OCI-LY1 (cell line): ENCODE data around the gene ARHGEF40.

ENCODE experiments used
- H2AFZ ChIP-seq: fragments of 200-600 bp; sonication (generic), shearing (Covaris generic); 2 replicates; pipeline ENCODE4 v1.6.0; 2014; ENCODE audit warnings: antibody characterized with exemption, mild to moderate bottlenecking, low read length
- H3F3A ChIP-seq: fragments of 200-600 bp; sonication (generic), shearing (Covaris generic); 2 replicates; pipeline ENCODE4 v1.6.0; 2014; ENCODE audit warnings: mild to moderate bottlenecking, antibody characterized with exemption, low read length, moderate library complexity; ENCODE audit not compliant: insufficient read depth
- H3K27ac ChIP-seq: fragments of 200-600 bp; sonication (generic); 2 replicates; pipeline ENCODE4 v1.5.1; 2014; ENCODE audit warnings: low read length, mixed run types, mild to moderate bottlenecking, low read depth; ENCODE audit not compliant: poor library complexity, severe bottlenecking
- H3K27me3 ChIP-seq: fragments of 200-600 bp; sonication (generic); 2 replicates; pipeline ENCODE4 v1.6.0; 2014; ENCODE audit warnings: antibody characterized with exemption, mild to moderate bottlenecking, low read length, moderate library complexity; ENCODE audit not compliant: insufficient read depth
- H3K36me3 ChIP-seq: fragments of 200-600 bp; sonication (generic); 2 replicates; pipeline ENCODE4 v1.6.1; 2014; ENCODE audit warnings: mild to moderate bottlenecking, antibody characterized with exemption, low read length, moderate library complexity, mixed read lengths; ENCODE audit not compliant: insufficient read depth
- H3K4me1 ChIP-seq: fragments of 200-600 bp; sonication (generic); 2 replicates; pipeline ENCODE4 v1.5.1; 2014; ENCODE audit warnings: mild to moderate bottlenecking, low read length, moderate library complexity; ENCODE audit not compliant: insufficient read depth, severe bottlenecking
- H3K4me2 ChIP-seq: fragments of 200-600 bp; sonication (generic), shearing (Covaris generic); 2 replicates; pipeline ENCODE4 v1.6.1; 2014; ENCODE audit warnings: low read length
- H3K4me3 ChIP-seq: fragments of 200-600 bp; sonication (generic); 2 replicates; pipeline ENCODE4 v1.5.1; 2014; ENCODE audit warnings: low read length, low read depth, mild to moderate bottlenecking, mixed read lengths; ENCODE audit not compliant: poor library complexity, severe bottlenecking
- H3K79me2 ChIP-seq: fragments of 200-600 bp; shearing (Covaris generic); 2 replicates; pipeline ENCODE4 v1.6.1; 2016; ENCODE audit warnings: mixed run types, low read length, mixed read lengths; ENCODE audit not compliant: insufficient read depth
- H3K9ac ChIP-seq: fragments of 200-600 bp; sonication (generic), shearing (Covaris generic); 2 replicates; pipeline ENCODE4 v1.6.1; 2014; ENCODE audit warnings: mild to moderate bottlenecking, low read length, mixed read lengths
- H3K9me2 ChIP-seq: fragments of 200-600 bp; sonication (generic), shearing (Covaris generic); 2 replicates; pipeline ENCODE4 v1.6.1; 2014; ENCODE audit warnings: low read depth, mild to moderate bottlenecking, low read length, mixed read lengths
- H3K9me3 ChIP-seq: fragments of 200-600 bp; shearing (Covaris generic); 2 replicates; pipeline ENCODE4 v1.6.1; 2014; ENCODE audit warnings: low read length, mixed read lengths
- H4K20me1 ChIP-seq: fragments of 200-600 bp; sonication (generic), shearing (Covaris generic); 2 replicates; pipeline ENCODE4 v1.6.0; 2016; ENCODE audit warnings: mild to moderate bottlenecking, low read length; ENCODE audit not compliant: insufficient read depth
- CTCF ChIP-seq: fragments of 200-600 bp; sonication (generic), shearing (Covaris generic); IDR thresholded peaks from 2 replicates; pipeline ENCODE4 v1.5.1; 2017; ENCODE audit warnings: mild to moderate bottlenecking, antibody characterized with exemption, low read length, moderate library complexity, mixed read lengths
- EZH2 ChIP-seq: fragments of 200-600 bp; sonication (generic), shearing (Covaris generic); IDR thresholded peaks from 2 replicates; pipeline ENCODE4 v1.8.0; 2017; ENCODE audit warnings: borderline replicate concordance, mixed run types, mild to moderate bottlenecking, antibody characterized with exemption, low read length, moderate library complexity, mixed read lengths

The ARHGEF40 gene

GRCh38 chr14:21090194-21090939, 20.3 kb downstream of the ARHGEF40 start:
- no peak overlapping the region for H2AFZ ChIP-seq
- H3F3A ChIP-seq = no peaks in the 10 kb centered on the region
- no peak overlapping the region for H3K9ac ChIP-seq
- H3K9me2 ChIP-seq = no peaks in the 10 kb centered on the region
- H3K27me3 ChIP-seq = no peaks in the 10 kb centered on the region
- TF ChIP-seq EZH2 (no peak), CTCF (peak; percentile 53)
- peaks cover 4% of the 10 kb centered on the region for H3K4me1 ChIP-seq
- no peak overlapping the region for H3K4me3 ChIP-seq
- no peak overlapping the region for H3K4me2 ChIP-seq
- H3K79me2 ChIP-seq = no peaks in the 10 kb centered on the region
- H4K20me1 ChIP-seq = no peaks in the 10 kb centered on the region
- no peaks in the 10 kb centered on the region for H3K9me3 ChIP-seq
- H3K36me3 ChIP-seq = no peaks in the 10 kb centered on the region
- H3K27ac ChIP-seq = no peak overlapping the region

- no peak overlapping the region for H3K9ac ChIP-seq
- no peaks in the 10 kb centered on the region for H3K9me3 ChIP-seq
- H3K79me2 ChIP-seq = no peaks in the 10 kb centered on the region
- H3K27ac ChIP-seq = no peak overlapping the region
- H3K4me1 ChIP-seq = peaks cover 4% of the 10 kb centered on the region
- no peak overlapping the region for H3K4me2 ChIP-seq
- H3K36me3 ChIP-seq = no peaks in the 10 kb centered on the region
- no peak overlapping the region for H2AFZ ChIP-seq
- H4K20me1 ChIP-seq = no peaks in the 10 kb centered on the region
- H3K9me2 ChIP-seq = no peaks in the 10 kb centered on the region
- TF ChIP-seq CTCF (no peak), EZH2 (no peak)
- no peaks in the 10 kb centered on the region for H3F3A ChIP-seq
- no peak overlapping the region for H3K4me3 ChIP-seq
- no peaks in the 10 kb centered on the region for H3K27me3 ChIP-seq
Measured at GRCh38 chr14:21090940-21091663, 21.0 kb downstream of the ARHGEF40 start.

- Histone ChIP-seq H3K4me2 (no peak overlapping the region), H4K20me1 (no peaks in the 10 kb centered on the region), H3K4me3 (no peak overlapping the region), H3K36me3 (no peaks in the 10 kb centered on the region), H3K27me3 (no peaks in the 10 kb centered on the region), H3K27ac (no peak overlapping the region), H3K4me1 (peaks cover 4% of the 10 kb centered on the region), H3K9ac (no peak overlapping the region), H2AFZ (no peak overlapping the region), H3K9me2 (no peaks in the 10 kb centered on the region), H3F3A (no peaks in the 10 kb centered on the region), H3K9me3 (no peaks in the 10 kb centered on the region), H3K79me2 (no peaks in the 10 kb centered on the region)
- no peak for TF ChIP-seq CTCF
- no peak for TF ChIP-seq EZH2
Measured at GRCh38 chr14:21091821-21092272, 21.7 kb downstream of the ARHGEF40 start.
